Ovary (tissue), 3 donors: ENCODE measurements around the gene HOXC11.

Source experiments
- POLR2A ChIP-seq: fragments of 450-650 bp; IDR thresholded peaks from one replicate; pipeline ENCODE4 v1.6.1; 2017; ENCODE audit warnings: antibody characterized with exemption, mild to moderate bottlenecking, moderate library complexity
- TF ChIP-seq, protein P1 (sequence below), 3 donors: fragments of 450-650 bp in 2 of 3; fragments of 200-600 bp in 1 of 3; IDR thresholded peaks; one replicate each; pipeline versions ENCODE4 v1.5.1 to v1.8.0; 2016 to 2022; ENCODE audit warnings: antibody characterized with exemption in 3 of 3, mild to moderate bottlenecking in 1 of 3
- donor health status: DM: no; HTN: no; CAD: no.

DNA sequence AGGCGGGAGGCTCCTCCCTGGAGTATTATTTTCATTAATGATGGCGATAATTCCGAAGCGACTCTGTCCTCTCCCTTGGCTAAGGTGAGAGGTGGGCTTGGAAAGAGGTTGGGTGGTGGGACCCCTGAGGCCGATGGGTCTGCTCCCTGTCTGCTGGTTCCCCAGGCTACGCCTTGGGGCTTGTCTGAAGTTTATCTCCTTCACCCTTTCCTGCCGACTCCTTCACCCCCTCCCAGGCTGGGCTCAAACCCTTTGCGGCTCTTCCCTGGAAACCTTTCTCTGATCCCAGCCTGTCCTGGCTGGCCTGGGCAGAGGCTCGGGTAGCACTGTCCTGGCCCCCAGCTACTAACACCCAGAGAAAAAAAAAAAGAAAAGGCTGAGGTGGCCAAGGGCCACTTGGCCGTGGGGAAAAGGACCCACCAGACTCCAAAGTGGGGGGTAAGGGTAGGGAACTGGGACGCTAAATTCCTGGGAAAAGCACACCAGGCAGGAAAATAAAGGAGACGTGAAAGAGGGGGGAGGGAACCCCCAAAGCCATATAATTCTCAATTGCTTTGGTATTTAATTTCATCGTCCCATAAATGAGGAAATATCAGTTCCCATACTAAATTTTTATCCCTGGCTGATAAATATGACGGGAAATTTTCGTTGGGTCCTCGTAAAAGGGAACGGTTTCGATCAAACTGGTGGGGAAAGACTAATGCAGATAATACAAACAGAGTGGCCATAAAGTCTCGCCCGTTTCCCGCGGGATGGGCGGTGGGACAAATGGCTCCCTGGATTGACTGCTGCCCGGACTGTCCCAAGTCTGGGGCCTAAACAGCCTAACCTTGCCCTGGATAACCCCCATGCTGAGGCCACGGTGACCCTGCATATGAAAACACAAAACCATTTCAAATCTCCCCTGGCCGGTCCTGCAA is 10.0 kb downstream of the HOXC11 start:
- TF ChIP-seq, protein P1, sequence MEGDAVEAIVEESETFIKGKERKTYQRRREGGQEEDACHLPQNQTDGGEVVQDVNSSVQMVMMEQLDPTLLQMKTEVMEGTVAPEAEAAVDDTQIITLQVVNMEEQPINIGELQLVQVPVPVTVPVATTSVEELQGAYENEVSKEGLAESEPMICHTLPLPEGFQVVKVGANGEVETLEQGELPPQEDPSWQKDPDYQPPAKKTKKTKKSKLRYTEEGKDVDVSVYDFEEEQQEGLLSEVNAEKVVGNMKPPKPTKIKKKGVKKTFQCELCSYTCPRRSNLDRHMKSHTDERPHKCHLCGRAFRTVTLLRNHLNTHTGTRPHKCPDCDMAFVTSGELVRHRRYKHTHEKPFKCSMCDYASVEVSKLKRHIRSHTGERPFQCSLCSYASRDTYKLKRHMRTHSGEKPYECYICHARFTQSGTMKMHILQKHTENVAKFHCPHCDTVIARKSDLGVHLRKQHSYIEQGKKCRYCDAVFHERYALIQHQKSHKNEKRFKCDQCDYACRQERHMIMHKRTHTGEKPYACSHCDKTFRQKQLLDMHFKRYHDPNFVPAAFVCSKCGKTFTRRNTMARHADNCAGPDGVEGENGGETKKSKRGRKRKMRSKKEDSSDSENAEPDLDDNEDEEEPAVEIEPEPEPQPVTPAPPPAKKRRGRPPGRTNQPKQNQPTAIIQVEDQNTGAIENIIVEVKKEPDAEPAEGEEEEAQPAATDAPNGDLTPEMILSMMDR (IDR thresholded peaks at IDR 0.05) = no peak
- TF ChIP-seq POLR2A = no peak
